Measurements from ENCODE around the gene HSCB.

DNA sequence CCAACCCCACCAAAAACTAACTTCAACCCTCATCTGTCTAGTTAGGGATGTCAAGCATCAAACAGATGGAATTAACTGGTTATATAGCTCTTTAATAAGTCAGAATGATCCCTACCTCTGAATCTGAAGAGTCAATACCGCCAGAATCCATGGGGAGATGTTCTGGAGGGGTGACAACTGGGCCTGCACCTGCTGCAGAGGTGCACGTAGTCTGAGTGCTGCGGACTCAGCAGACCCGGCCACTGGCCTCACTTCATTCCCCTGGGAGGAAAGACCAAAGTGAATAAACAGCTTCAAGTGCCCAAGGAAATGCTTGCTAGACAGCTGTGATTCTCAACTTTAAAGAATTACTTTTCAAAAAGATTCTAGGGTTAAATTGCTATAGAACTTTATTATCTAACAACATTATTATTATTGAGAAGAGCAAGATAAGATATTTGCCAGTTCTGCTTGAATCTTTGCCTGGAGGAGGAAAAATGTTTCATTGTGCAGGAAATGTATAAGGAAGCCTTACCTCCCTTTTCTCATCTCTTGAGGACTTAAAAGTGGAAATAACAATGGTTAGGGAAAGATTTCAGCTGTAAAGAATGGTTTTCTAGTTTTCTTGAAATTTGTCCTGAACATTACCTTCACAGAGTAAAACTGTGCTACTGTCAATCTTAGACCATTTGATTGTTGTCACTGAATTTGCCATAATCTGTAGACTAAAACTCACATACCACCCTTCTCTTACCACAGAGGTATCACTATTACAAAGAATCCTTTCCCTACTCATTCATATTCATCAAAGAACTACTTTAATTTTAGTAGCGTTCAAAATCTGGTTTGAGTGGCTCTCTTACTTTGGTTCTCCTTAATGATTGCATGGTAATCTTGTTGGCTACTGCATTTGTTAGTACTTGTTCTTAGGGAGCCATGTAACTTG lies 54.4 kb downstream of the HSCB start:
- TF ChIP-seq POLR2A (IDR thresholded peaks at IDR 0.05; ENCODE audit: low read depth, low read length): no peak
- TF ChIP-seq TAF1 (IDR thresholded peaks at IDR 0.05; ENCODE audit: low read depth, low read length): no peak
- 0 out of 2 replicates have a peak, but pooled peaks have one; percentile 18 for TF ChIP-seq POLR2AphosphoS5 (IDR thresholded peaks at IDR 0.05; ENCODE audit: low read depth, low read length)
- no peak for TF ChIP-seq SPI1 (IDR thresholded peaks at IDR 0.05; ENCODE audit: low read depth, low read length)
